Heart right ventricle (tissue), 12 donors: ENCODE data around the gene RCAN1. TPM values are rescaled to one million over a fixed set of nuclear protein-coding genes. Genes with fewer than 3 reads are reported as not detected.

Experiments used
- polyA plus RNA-seq, 2 donors: library from polyadenylated mRNA; stranded (reverse); fragments of 200-250 nt; gene quantifications; one replicate each; pipeline ENCODE4 v1.2.3, GENCODE V29; 2013
- total RNA-seq, 10 donors: library from RNA; stranded (reverse); fragmentation: NEBNext Ultra II Directional in 3 of 10; extraction: Animal tissue kit (Norgen Biotek cat#: 25700) in 3 of 10; gene quantifications; one replicate each; pipeline versions ENCODE4 v1.2.1 to v1.2.4, GENCODE V29; 2021 to 2023
- donor health status: ischemic (EF 13 %, LVEDD 7.1; RV severe dilation, severe dysfunction).
- donor health status: healthy with polysubstance abuse.
- donor health status: DM: no; HTN: yes; CAD: no.
- donor health status: DM: no; HTN: no; CAD: no.
- donor health status: ischemic (EF 25% LVEDD 6.9; RV normal size, moderate dysfunction).
- donor health status: ischemic (EF 25% LVEDD 5.7; RV mildly dilated, moderate dysfunction).
- donor health status: healthy.
- donor health status: nonischemic (EF 11% LVEDD 7.7; RV severe dilation, severe dysfunction).
- donor health status: DM: yes; HTN: yes; CAD: no.
- donor health status: PGD.
- donor health status: ischemic (EF 29% LVEDD 5.4; RV normal size, mild dysfunction).
- donor health status: nonischemic (EF 23%, LVEDD 6.1; RV moderate dilation, normal function).

Gene RCAN1
- total and polyA plus RNA-seq, 12 donors: 24.1 to 389 (median 60.1) TPM

Other genes starting within 250 kb of the RCAN1 start
- gene SMIM11, start 239.6 kb downstream of the RCAN1 start, total RNA-seq: 10 to 100 TPM in 2 of 10 donors, 1 to 10 TPM in 8; 1.9 to 21.4 (median 7.2) TPM
- gene SMIM11, start 239.6 kb downstream of the RCAN1 start, polyA plus RNA-seq: 1 to 10 TPM in 1 of 2 donors, under 1 TPM in 1; 0.80 to 4.3 TPM
- under 1 TPM in 1 of 10 donors, not detected in 9; 0.30 TPM for gene SMIM34, start 191.2 kb downstream of the RCAN1 start, total RNA-seq
- gene SMIM34, start 191.2 kb downstream of the RCAN1 start, polyA plus RNA-seq: not detected
- 10 to 100 TPM in 2 of 10 donors, 1 to 10 TPM in 8; 4.7 to 15.5 (median 7.5) TPM for gene KCNE1, start 102.9 kb downstream of the RCAN1 start, total RNA-seq
- 1 to 10 TPM in 1 of 2 donors, under 1 TPM in 1; 0.75 to 2.4 TPM for gene KCNE1, start 102.9 kb downstream of the RCAN1 start, polyA plus RNA-seq
- 1 to 10 TPM in 7 of 10 donors, under 1 TPM in 3; 0.21 to 8.1 (median 3.0) TPM for gene CLIC6, start 53.9 kb upstream of the RCAN1 start, total RNA-seq
- gene CLIC6, start 53.9 kb upstream of the RCAN1 start, polyA plus RNA-seq: 1 to 10 TPM in 1 of 2 donors, under 1 TPM in 1; 0.71 to 2.6 TPM